GM18909 (cell line): ENCODE data around the gene OSBPL10.

Experiments used
- ATAC-seq: cut with Tn5 transposase; IDR thresholded peaks from one replicate; pipeline ENCODE4 v1.9.1; 2021; ENCODE audit warnings: mild to moderate bottlenecking; ENCODE audit not compliant: unreplicated experiment, poor library complexity

The OSBPL10 gene

DNA sequence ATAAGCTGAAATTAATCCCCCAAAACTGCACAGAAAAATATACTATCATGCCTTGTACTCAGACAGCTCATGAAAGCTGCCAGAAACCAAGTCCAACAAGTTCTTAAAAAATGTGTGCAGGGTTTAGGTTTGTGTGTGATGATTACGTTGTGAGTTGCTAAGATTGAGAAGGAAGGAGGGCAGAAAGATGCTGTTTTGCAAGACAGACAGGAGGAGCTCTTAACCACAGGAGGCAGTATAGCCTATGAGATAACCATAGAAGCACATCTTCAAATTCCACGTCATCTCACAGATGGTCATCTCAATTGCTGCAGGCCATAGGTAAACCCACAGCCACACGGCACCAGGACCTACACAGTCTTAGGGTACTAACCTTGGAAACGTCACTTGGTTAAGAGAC, 256.4 kb downstream of the OSBPL10 start:
- no peak for ATAC-seq

DNA sequence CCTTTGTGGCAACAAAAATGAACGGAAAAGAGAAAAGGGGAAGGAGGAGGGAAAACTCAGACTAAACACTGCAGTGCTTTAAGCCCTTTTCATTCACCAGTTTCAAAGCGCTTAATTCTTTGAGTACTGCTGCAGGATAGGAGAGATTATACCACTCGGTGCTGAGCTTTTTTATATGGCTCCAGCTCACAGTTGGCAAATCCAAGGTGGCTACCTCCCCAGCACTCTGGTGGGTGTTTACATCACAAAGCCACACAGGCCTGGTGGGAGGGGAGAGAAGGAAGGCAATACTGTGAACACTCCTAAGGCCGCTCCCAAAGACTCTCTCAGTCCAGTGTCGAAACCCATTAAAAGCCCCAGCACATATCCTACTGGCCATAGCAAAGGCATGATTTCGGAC, 256.9 kb downstream of the OSBPL10 start:
- no peak for ATAC-seq

DNA sequence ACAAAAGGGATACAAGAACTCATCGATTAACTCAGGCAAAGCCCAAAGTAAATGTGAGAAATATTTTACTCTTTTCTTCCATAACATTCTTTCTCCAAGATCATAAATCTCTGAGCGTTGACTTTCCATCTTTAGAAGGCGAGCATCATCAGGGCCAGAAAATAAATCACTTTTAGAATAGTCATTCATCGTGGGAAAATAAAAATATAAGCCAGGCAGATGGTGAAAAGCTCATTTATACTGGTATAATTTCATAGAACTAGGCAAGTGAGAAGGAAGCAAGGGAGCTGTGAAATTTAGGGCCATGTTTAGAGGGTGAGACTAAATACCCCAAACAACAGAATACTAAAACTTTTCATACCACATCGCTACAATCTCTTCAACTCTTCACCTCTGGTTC, 257.4 kb downstream of the OSBPL10 start:
- no peak for ATAC-seq

GRCh38 chr3:31721676-31722075, 259.4 kb downstream of the OSBPL10 start:
- ATAC-seq, result no peak

GRCh38 chr3:31714495-31715280, 266.4 kb downstream of the OSBPL10 start:
- ATAC-seq, result no peak

GRCh38 chr3:31713816-31714215, 267.2 kb downstream of the OSBPL10 start:
- no peak for ATAC-seq

DNA sequence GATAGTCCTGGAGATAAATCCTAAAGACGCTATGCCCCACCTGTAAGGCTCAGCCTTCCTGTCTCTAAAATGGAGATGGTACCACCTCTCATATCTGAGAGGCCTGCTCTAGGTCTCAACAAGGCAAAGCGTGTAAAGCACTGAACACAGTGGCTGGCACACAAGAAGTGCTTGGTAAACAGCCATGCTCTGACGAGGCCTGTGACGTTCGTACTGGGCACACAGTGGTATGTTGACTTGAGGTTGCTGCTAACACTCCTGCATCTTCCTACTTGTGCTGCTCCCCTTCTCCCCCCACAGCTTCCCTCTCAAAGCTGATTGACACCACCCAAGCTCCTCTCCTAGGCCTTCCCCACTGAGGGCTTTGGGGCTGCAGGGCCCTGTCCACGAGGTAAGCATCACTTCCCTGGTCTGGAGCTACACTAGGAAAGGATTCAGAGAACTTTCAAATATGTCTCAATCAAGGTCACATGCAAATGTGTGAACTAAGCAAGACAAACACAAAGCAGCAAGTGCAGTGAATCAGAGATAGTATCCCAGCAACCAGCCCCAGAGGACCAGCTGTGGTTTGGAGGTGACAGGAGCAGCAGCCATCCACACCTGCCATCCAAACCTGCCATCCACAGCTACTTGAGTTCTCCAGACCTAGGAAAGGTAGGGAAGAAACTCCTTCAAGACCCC, 270.8 kb downstream of the OSBPL10 start:
- no peak for ATAC-seq

- ATAC-seq, result no peak
Measured at GRCh38 chr3:31709526-31709925, 271.5 kb downstream of the OSBPL10 start.

DNA sequence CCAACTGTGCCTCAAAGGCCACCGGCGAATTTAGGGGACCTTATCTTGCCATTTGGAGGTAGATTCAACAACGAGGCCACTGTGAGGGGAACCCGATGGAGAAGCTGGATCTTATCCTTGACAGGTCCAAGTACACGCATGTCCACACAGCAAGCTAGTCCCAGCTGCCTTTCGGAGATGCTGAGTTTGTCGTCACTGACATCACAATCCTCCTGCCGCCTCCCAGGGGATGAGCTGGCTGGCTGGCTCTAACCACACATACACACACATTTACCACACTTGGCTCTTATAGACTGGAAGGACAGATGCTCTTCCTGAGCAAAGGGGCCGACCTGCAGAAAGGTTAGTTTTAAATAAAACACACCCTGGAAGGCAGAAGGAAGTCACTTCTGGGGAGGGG, 272.1 kb downstream of the OSBPL10 start:
- no peak for ATAC-seq

DNA sequence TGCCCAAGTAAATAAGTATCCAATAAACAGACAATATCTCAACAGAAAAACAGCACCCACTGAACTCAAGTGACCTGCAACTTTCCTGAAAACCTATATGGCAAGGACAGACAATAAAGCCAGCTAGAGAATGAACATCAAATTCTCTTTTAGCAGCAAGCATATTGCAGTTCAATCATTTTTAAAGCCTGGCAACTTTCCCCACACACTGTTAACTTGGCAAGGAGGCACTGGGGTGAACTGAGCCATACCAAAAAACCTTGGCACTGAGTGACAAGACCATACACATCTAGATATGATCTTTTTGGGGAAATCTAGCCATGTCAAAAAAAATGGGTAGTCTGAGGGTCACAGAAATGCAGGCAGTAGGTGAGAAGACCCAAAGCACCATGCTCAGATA, 273.8 kb downstream of the OSBPL10 start:
- no peak for ATAC-seq

DNA sequence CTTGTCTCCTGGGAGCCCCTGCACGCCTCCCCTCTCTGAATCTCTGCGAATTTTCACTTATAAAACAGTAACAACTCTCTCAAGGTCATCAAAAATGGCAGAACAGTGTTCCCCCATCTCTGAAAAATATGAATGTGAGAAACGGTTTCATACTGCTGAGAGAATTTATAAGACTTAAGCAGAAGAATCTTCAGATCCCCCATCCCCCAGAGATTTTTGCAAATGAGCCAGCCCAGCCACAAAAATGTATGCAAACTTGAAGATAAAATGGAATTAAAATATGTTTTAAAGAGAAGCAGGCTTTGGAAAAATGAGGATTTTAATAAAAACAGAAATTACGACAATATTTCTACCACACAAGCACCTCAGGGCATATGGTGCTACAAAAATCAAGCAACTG, 275.3 kb downstream of the OSBPL10 start:
- no peak for ATAC-seq

DNA sequence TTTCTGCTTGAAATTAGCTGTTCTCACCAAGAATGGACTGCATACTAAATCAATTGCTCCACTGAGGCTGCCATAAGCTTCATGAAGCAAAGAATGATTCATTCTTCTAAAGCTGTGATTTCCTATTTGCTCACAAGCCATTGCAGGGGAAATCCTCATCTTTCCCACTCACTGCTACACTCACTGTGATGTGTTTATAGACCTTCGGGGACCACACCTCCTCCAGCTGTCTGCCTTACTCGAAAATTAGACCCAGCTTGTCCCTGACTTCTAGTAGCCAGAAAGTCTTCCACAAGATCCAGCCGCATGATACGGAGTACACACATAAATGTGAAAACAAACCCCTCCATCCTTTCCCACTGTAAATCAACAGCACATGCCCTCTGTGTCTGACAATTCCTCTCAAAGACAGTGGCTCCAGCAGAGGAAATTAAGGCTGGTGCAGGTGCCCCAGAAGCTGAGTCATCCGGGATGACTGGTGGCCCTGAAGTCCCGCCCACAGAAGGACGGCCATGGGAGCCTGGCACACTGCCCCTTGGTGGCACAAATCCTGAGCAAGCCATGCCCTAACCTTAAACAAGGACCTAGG, 276.4 kb downstream of the OSBPL10 start:
- no peak for ATAC-seq

DNA sequence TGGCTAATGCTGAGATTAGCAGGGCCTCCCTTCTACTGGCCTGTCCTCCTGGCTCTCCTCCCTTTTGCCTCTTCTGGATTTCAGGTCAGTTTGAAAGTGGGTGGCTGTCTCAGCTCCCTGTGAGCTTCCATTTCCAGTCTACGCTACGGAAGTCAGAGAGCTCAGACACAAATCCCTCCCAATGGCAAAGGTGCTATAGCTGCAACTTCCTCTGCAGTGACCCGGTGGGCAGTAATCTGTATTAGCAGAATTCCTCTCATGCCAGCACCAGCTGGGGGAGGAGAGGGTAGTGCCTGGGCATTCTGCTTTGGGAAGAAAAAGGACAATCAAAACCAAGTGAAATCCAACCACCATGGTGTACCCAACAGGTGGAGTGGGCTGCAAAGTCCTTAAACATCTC, 276.9 kb downstream of the OSBPL10 start:
- no peak for ATAC-seq

DNA sequence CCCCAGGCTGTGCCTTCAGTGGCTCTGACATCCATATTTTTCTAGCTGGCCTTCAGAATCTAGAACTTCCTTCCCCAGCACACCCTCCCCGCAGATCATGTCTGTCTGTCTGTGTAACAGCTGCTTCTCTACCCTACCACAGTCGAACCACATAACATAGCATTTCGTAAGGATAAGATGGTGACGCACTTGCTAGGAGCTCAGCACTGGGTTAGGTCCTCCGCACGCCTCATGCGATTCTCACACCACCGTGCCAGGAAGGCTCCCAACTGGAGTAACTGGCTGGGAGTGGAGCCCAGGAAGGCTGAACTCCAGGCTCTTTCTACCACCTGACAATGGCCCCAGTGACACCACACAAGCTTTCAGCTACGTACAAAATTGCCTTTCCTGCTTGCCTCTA, 279.8 kb downstream of the OSBPL10 start:
- no peak for ATAC-seq

GRCh38 chr3:31699309-31699953, 281.6 kb downstream of the OSBPL10 start:
- no peak for ATAC-seq

- no peak for ATAC-seq
Measured at GRCh38 chr3:31696815-31697548, 284.1 kb downstream of the OSBPL10 start.

GRCh38 chr3:31696009-31696297, 285.1 kb downstream of the OSBPL10 start:
- no peak for ATAC-seq

GRCh38 chr3:31695280-31696008, 285.6 kb downstream of the OSBPL10 start:
- ATAC-seq, result peak; percentile 51

- ATAC-seq, result no peak
Measured at GRCh38 chr3:31693346-31693745, 287.7 kb downstream of the OSBPL10 start.

DNA sequence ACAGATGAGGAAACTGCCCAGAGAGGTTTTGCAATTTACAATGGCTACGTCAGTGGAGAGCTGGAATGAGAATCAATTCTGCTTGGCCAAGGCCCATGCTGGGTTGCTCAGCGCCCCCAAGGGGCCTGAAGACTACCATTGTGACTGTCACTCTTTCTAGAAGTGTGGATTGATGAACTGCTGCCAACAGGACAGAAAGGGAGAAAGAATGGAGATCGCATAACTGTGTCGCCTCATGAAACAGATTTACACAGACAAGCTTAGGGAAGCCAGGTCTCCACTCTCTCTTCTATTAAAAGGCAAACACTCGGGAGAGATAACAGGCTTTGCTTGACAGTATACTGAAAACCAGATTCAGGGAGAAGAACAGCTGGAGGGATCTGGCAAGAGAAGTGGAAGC, 288.3 kb downstream of the OSBPL10 start:
- ATAC-seq, result no peak
